GM12865 (cell line): ENCODE results near the gene SIM2.
"Not testable (repeated sequence)": the region's sequence is repeated elsewhere in the genome, so short reads cannot be mapped to it uniquely, and the experiment has no call there.

Experiments used
- DNase-seq: peaks from one replicate; pipeline ENCODE4 v3.0.0; 2010; ENCODE audit warnings: low read depth
- H3K4me3 ChIP-seq: 2 replicates; pipeline ENCODE4 v1.5.1; 2011; ENCODE audit warnings: mild to moderate bottlenecking, low read depth, low read length, control low read depth
- TF ChIP-seq, protein P1 (sequence below): IDR thresholded peaks from 2 replicates; pipeline ENCODE4 v1.5.1; 2011; ENCODE audit warnings: low read length, control low read depth, low read depth, inconsistent platforms; ENCODE audit not compliant: insufficient read depth; ENCODE audit errors: missing control alignments

Gene SIM2

DNA sequence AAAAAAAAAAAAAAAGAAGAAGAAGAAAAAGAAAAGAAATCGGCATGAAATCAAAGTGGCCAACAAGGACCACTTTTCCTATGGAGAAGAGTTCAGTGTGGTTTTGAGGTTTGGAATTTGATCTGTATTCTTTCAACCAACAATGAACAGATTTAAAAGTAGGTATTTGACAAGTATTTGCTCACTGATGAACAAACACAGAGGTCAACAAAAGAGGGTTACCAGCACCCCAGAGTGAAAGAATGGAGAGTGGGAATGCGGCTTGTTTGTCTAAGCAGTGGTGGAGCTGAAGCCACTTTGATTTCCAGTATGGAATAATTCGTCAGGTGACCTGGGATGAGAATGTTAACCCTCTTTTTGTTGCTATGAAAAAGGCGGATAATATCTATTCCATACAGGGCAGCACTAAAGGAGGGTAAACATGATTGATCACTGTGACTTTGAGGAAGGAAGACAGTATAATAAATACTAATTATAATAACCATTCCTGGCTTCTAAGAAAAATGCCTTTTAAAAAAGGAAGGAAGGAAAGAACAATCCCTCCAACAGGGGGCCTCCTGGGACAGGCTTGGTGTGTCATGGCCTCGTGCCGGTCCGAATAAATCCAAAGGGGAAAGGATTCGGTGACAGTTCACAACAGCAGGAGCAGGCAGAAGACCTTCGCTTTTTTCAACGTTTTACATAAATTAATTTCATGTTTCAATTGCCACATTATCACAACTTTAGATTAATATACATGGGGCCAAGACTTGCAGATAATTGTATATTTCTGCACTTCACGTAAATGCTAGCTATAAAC is 37.2 kb upstream of the SIM2 start:
- TF ChIP-seq, protein P1, sequence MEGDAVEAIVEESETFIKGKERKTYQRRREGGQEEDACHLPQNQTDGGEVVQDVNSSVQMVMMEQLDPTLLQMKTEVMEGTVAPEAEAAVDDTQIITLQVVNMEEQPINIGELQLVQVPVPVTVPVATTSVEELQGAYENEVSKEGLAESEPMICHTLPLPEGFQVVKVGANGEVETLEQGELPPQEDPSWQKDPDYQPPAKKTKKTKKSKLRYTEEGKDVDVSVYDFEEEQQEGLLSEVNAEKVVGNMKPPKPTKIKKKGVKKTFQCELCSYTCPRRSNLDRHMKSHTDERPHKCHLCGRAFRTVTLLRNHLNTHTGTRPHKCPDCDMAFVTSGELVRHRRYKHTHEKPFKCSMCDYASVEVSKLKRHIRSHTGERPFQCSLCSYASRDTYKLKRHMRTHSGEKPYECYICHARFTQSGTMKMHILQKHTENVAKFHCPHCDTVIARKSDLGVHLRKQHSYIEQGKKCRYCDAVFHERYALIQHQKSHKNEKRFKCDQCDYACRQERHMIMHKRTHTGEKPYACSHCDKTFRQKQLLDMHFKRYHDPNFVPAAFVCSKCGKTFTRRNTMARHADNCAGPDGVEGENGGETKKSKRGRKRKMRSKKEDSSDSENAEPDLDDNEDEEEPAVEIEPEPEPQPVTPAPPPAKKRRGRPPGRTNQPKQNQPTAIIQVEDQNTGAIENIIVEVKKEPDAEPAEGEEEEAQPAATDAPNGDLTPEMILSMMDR: no peak
- no peak for DNase-seq
- no peak overlapping the region for H3K4me3 ChIP-seq

DNA sequence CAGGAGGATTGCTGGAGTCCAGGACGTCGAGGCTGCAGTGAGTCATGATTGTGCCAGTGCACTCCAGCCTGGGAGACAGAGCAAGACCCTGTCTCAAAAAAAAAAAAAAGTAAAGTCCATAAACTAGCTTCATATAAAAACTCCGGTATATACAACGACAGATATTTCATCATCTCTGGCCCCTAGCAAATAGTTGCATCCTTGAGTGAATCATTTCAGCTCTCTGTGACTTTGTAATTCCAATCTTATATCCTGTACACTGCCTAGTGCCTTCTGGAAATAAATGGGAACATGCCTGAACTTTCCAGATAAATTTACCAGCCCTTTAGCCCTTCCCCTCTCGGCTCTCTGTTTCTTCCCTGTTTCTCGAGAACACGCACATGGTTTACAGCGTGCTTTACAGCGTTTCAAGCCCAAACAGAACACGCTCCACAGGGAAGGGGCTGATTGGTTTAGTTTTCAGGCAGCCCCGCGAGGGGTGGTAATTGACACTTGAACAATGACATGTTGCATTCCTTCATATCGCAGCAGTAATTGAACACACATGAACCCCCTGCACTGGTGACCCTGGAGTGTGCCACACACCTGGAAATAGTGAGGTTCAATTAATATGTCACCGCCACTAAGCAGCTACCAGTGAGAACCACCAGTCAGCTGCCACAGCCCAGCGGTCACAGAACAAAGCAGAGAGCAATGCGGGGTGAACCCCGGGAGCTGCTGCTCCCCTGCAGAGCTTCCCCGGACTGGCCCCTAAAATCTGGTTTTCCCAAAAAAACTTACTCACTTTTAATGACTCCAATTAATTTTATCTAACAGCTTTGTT is 35.7 kb upstream of the SIM2 start:
- DNase-seq: no peak
- H3K4me3 ChIP-seq: no peak overlapping the region
- TF ChIP-seq, protein P1: no peak

DNA sequence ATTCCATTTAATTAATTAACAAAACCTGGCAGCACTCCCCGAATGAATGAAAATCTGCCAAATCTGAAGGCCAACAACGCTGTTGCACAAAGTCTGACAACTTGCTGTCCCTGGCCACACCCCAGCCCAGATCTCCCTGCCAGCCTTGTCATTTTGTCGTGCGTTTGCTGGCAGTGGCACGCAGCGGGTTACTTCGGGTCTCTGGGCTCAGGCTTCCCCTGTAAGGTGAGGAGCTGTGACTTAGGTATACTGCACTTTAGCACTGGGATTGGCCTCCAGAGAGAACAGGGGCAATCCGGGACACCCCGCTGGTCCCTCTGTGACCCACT is 34.3 kb upstream of the SIM2 start:
- DNase-seq: no peak
- H3K4me3 ChIP-seq: no peak overlapping the region
- TF ChIP-seq, protein P1: no peak

DNA sequence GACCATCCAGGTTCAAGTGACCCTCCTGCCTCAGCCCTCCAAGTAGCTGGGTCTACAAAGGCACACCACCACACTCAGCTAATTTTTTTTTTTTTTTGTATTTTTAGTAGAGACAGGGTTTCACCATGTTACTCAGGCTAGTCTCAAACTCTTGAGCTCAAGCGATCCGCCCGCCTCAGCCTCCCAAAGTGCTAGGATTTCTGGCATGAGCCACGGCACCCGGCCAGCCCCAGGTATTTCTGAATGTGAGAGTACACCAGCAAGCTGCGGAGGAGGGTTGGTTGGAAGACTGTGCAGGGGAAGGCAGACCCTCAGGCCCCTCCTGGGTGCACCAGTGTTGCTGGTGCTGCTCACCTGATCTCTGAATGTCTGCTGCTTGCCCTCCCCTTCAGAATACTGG is 33.1 kb upstream of the SIM2 start:
- no peak for DNase-seq
- TF ChIP-seq, protein P1: no peak
- H3K4me3 ChIP-seq: no peak overlapping the region

DNA sequence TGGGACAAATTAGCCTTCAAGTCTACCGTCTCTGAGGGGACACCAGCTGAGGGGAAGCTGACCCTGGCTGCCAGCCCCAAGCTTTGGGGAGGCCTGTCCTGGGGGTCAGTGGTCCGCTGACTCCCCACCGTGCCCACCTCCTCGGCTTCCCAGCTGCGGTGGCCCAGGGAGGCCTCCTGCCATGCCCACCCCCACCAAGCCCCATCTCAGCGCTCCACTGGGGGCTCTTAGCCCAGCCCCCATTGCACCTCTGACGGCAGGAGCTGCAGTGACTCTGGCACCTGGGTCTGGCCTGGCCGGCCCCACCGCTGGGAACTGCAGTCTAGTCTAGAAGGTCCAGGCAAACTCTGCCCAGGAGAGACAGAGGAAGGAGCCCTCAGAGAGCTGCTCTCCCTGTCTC is 30.2 kb upstream of the SIM2 start:
- DNase-seq: no peak
- TF ChIP-seq, protein P1: no peak
- H3K4me3 ChIP-seq: no peak overlapping the region

DNA sequence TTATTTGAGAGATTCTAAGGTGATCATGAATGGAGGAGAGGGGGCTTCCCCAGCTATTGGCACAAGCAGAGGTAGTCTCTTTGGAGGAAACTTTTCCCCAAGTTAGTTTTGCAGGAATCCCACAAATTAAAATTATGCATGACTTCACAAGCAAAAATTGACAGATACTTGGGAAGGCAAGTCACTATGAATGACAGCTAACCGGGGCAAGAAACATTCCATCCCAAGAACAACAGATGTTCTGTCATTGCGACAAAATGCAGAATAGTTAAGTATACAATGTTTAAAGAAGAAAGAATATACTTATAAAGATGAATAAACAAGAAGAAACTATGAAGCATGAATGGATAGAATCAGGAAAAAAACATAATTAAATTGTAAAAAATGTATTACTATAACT is 27.1 kb upstream of the SIM2 start:
- TF ChIP-seq, protein P1: no peak
- DNase-seq: no peak
- no peak overlapping the region for H3K4me3 ChIP-seq

DNA sequence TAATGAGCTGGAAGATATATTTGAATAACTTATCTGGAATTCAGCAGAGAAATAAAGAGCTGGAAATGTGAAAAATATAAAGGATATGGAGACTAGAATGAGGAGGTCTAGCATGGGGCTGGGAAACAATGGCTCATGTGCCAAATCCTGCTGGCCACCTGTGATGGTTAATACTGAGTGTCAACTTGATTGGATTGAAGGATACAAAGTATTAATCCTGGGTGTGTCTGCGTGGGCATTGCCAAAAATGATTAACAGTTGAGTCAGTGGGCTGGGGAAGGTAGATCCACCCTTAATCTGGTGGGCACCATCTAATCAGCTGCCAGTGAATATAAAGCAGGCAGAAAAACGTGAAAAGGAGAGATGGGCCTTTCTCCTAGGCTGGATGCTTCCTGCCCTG is 26.6 kb upstream of the SIM2 start:
- H3K4me3 ChIP-seq: not testable (repeated sequence)

More for the DNA sequence above, 26.6 kb upstream of the SIM2 start:
- not testable (repeated sequence) for DNase-seq
